HUES64 (cell line): ENCODE results near the gene CASD1.

Source experiments
- H3K27ac ChIP-seq: 2 replicates; pipeline ENCODE4 v1.7.0; 2013; ENCODE audit warnings: low read depth, low read length, inconsistent platforms
- H3K27me3 ChIP-seq: 2 replicates; pipeline ENCODE4 v1.6.1; 2013; ENCODE audit warnings: mild to moderate bottlenecking, low read length; ENCODE audit not compliant: insufficient read depth
- H3K36me3 ChIP-seq: 2 replicates; pipeline ENCODE4 v1.6.1; 2013; ENCODE audit warnings: mild to moderate bottlenecking, low read length; ENCODE audit not compliant: insufficient read depth
- H3K4me1 ChIP-seq: 2 replicates; pipeline ENCODE4 v1.6.1; 2013; ENCODE audit warnings: mild to moderate bottlenecking, low read length, moderate library complexity; ENCODE audit not compliant: insufficient read depth
- H3K4me3 ChIP-seq: 2 replicates; pipeline ENCODE4 v1.5.1; 2013; ENCODE audit warnings: mild to moderate bottlenecking, low read length, moderate library complexity
- H3K9ac ChIP-seq: 2 replicates; pipeline ENCODE4 v1.6.1; 2013; ENCODE audit warnings: mild to moderate bottlenecking, low read depth, low read length
- H3K9me3 ChIP-seq: 2 replicates; pipeline ENCODE4 v1.6.1; 2013; ENCODE audit warnings: low read depth, low read length; ENCODE audit not compliant: insufficient read depth
- WGBS: fragments of 150-250, 120-280 bp; methylation state at CpG from one replicate; pipeline ENCODE4 v1.1.7; 2013; ENCODE audit warnings: missing lambda C conversion rate; 5-methylcytosine and 5-hydroxymethylcytosine counted together

The CASD1 gene

DNA sequence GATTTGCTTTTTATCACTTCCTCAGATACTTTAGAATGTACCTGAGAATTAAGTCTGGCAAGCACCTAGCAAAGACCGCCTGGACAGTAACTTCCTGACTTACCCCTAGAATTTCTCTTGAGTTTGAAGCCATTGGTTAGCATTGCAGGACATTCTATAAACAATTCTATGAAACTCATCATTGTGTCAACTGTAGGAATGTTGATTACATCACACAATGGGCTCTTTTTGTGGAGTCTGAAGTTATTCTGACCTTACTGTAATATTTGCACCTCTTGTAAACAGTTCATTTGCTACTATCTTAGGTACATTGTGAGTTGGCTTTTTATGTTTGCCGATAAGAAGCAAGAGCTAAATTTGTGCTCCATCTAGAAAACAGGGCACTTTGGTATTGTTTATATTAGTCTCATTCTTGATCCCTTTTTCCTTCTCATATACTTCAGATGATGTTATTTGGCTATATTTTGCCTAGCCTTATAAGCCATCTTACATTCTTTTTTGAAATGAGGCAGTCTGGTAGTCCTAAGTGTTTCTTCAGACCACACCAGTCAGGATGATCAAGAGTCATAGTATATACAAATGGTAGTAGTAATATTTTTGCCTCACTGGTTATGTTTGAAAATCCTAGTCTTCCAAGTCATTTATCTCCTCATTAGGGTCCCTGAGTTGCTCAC is 52.4 kb downstream of the CASD1 start:
- no peaks in the 10 kb centered on the region for H3K27me3 ChIP-seq
- no peaks in the 10 kb centered on the region for H3K9me3 ChIP-seq
- no peak overlapping the region for H3K4me3 ChIP-seq
- no peaks in the 10 kb centered on the region for H3K4me1 ChIP-seq
- H3K9ac ChIP-seq, result no peak overlapping the region
- peaks cover 21% of the 10 kb centered on the region for H3K36me3 ChIP-seq
- H3K27ac ChIP-seq, result no peak overlapping the region
- WGBS, result 96% methylated on average over 2 of the region's 2 CpGs

DNA sequence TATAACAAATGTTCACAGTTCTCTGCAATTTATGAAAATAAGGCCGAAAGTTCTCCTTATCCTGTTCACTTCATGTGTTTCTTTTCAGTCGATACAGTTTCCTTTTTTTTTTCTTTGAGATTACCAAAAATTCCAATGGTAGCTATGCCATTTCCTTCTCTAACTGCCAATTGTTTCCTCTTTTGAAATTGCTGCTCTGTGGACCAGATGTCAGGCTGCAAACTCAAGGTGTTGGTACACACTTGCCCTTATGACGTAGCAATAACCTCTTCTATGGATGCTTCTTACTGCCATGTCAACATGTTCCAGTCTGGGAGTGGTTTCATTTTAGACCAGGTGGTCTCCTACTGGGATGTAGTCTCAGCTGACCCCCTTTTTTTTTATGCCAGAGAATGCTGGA is 52.9 kb downstream of the CASD1 start:
- 93% methylated on average over 3 of the region's 3 CpGs for WGBS
- Histone ChIP-seq H3K4me3 (no peak overlapping the region), H3K9ac (no peak overlapping the region), H3K9me3 (no peaks in the 10 kb centered on the region), H3K27ac (no peak overlapping the region), H3K27me3 (no peaks in the 10 kb centered on the region), H3K4me1 (no peaks in the 10 kb centered on the region), H3K36me3 (peaks cover 15% of the 10 kb centered on the region)

DNA sequence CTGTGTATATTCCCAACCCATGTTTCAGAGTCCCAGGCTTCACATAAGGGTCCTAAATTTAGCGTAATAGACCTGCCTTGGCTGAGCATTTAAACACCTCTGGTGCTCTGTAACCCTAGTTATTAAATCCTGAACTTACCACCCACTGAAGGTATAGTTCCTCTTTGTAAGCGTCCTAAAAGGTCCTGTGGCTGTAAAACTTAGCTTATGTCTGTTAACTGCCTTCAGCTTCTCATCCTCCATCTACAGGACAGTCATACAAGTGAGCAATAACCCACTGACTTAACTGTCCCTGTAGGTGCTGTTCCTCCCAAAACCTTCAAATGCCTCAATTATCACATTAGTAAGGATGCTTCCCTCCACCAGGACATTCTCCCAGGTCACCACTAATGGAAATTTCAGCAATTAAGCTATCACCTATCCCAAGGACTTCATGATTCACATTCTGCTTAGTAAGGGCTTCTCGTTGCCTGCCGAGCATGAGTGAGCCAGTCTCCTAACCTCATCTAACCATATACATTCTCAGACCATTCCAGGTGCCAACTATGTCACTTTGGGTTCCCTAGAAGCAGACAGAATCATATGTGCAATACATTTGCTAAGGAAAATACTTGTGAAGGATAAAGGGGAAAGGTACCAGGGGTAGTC is 55.8 kb downstream of the CASD1 start:
- no peaks in the 10 kb centered on the region for H3K9me3 ChIP-seq
- WGBS, result 90% methylated on average over 4 of the region's 4 CpGs
- 0 out of 2 replicates have a peak, but pooled peaks cover 2% of the 10 kb centered on the region for H3K36me3 ChIP-seq

DNA sequence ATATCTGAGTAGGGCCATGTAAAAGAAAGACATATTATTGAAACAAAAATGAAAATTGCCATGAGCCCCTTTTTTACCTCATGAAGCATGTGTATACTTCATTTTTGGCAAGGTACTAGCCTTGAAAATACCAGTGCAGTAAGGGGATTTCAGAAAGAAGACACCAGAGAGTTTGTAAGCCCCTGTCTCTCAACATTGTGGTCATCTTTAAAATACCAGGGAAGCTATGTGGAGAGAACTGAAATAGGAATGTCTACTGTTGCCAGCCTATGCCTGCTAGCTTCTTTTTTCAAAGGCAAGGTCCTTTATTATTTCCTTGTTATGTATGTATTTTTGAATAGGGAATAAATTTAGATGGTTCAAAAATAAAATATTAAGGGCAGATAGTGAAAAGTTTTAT is 57.8 kb downstream of the CASD1 start:
- Histone ChIP-seq H3K27me3 (no peaks in the 10 kb centered on the region), H3K9ac (no peak overlapping the region), H3K27ac (no peak overlapping the region), H3K36me3 (no peaks in the 10 kb centered on the region), H3K4me3 (no peak overlapping the region), H3K9me3 (no peaks in the 10 kb centered on the region), H3K4me1 (no peaks in the 10 kb centered on the region)

More for the DNA sequence above, 55.8 kb downstream of the CASD1 start:
- no peaks in the 10 kb centered on the region for H3K27me3 ChIP-seq
- no peak overlapping the region for H3K9ac ChIP-seq
- no peak overlapping the region for H3K4me3 ChIP-seq
- H3K4me1 ChIP-seq, result no peaks in the 10 kb centered on the region
- no peak overlapping the region for H3K27ac ChIP-seq

DNA sequence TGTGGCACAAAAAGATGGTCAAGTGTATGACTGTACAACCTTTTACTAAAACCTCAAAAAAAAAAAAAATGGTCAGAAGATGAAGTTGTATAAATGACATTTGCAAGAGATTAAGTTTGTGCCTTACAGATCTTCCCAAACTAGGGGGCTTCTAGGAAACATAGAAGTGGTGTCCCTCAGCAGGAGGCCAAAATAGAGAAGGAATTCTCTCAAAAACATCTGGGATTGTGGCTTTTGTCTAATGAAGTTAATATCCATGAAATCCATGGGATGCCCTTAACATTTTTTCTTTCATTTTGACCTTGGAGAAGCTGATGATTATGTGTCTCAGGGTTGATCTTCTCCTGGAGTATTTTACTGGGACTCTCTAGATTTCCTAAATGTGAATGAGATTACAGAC is 62.2 kb downstream of the CASD1 start:
- Histone ChIP-seq H3K9ac (no peak overlapping the region), H3K27ac (no peak overlapping the region), H3K4me3 (no peak overlapping the region), H3K27me3 (no peaks in the 10 kb centered on the region), H3K9me3 (peaks cover 12% of the 10 kb centered on the region), H3K36me3 (no peaks in the 10 kb centered on the region; the same call in 1 of the 2 replicates), H3K4me1 (no peaks in the 10 kb centered on the region)

DNA sequence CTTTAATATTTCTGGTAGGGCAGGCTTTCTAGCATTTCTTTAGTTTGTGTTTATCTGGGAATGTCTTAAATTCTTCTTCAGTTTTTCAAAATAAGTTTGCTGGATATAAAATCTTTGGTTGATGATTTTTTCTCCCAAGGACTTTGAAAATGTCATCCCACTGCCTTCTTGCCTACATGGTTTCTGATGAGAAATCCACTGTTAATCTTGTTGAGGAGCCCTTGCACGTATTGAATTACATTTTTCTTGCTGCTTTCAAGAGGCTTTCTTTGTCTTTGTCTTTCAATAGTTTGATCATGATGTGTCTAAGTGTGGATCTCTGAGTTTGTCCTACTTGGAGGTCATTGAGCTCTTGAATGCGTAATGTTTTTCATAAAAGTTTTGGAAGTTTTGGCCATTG is 66.0 kb downstream of the CASD1 start:
- Histone ChIP-seq H3K9me3 (peaks cover 12% of the 10 kb centered on the region), H3K4me1 (peaks cover 10% of the 10 kb centered on the region), H3K4me3 (no peak overlapping the region), H3K9ac (no peak overlapping the region), H3K27ac (no peak overlapping the region), H3K27me3 (no peaks in the 10 kb centered on the region), H3K36me3 (no peaks in the 10 kb centered on the region; the same call in 1 of the 2 replicates)
- WGBS, result 95% methylated on average over 2 of the region's 2 CpGs

DNA sequence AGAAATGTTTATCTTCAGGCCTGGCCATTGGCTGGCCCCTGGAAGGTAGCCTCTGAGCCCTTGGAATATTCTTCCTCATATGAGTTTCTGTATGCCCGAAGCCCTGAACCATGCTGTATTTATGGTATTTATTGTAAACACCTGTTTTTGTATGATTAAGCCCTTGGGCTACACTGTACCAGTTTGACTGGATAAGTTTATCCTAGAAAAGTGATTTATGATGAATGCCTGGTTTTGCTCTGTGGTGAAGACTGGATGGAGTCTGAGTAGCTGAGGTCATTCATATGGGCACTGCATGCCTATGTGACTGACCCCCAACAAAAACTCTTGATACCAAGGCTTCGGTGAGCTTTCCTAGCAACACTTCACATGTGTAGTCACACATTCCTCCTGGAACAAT is 66.7 kb downstream of the CASD1 start:
- H3K4me1 ChIP-seq, result peaks cover 10% of the 10 kb centered on the region
- no peak overlapping the region for H3K4me3 ChIP-seq
- H3K27ac ChIP-seq, result no peak overlapping the region
- no peaks in the 10 kb centered on the region for H3K27me3 ChIP-seq
- no peaks in the 10 kb centered on the region; the same call in 1 of the 2 replicates for H3K36me3 ChIP-seq
- no peak overlapping the region for H3K9ac ChIP-seq
- peaks cover 12% of the 10 kb centered on the region for H3K9me3 ChIP-seq
- WGBS, result 92% methylated on average over 2 of the region's 2 CpGs

DNA sequence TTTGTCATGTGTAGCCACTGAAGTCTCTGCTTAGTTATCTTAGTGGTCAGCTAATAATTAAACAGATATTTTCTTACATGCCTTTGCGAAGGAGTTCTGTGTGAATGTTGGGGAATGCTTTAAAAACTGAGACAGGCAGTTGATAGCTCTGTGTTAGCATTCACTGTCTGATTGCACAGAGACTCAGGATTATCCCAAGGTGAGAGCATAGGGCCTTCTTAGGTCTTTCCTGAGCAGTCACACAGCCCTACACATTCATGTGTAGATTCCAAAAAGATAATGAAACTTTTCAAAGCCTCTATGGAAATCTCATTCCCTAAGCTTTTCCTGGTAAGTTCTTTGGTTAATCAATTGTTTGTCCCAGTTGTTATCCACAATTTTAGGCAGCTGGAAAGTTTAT is 67.7 kb downstream of the CASD1 start:
- Histone ChIP-seq H3K4me1 (peaks cover 10% of the 10 kb centered on the region), H3K9ac (no peak overlapping the region), H3K36me3 (no peaks in the 10 kb centered on the region; the same call in 1 of the 2 replicates), H3K27me3 (no peaks in the 10 kb centered on the region), H3K4me3 (no peak overlapping the region), H3K9me3 (peaks cover 12% of the 10 kb centered on the region), H3K27ac (no peak overlapping the region)
- WGBS, result 79% methylated on average over 1 of the region's 1 CpG

DNA sequence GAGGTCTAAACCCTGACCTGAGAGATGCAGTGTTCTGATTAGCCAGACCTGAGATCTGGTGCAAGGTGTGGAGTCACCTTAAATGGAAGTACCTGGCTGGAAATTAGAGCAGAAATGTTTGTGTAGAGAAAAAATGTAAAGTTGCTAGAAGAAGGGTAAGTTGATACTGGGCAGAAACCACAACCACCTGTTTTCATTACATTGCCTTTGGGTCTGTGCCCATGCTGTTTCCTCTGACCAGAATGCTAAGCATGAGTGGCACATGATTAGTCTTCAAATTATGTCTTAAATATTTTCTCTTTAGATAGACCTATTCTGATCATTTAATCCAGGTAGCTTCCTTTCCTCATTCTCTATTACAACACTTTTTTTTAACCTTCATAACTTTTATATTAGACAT is 69.0 kb downstream of the CASD1 start:
- Histone ChIP-seq H3K27me3 (no peaks in the 10 kb centered on the region), H3K4me3 (no peak overlapping the region), H3K36me3 (no peaks in the 10 kb centered on the region; the same call in 1 of the 2 replicates), H3K4me1 (peaks cover 10% of the 10 kb centered on the region), H3K9me3 (peaks cover 12% of the 10 kb centered on the region), H3K9ac (no peak overlapping the region), H3K27ac (no peak overlapping the region)

DNA sequence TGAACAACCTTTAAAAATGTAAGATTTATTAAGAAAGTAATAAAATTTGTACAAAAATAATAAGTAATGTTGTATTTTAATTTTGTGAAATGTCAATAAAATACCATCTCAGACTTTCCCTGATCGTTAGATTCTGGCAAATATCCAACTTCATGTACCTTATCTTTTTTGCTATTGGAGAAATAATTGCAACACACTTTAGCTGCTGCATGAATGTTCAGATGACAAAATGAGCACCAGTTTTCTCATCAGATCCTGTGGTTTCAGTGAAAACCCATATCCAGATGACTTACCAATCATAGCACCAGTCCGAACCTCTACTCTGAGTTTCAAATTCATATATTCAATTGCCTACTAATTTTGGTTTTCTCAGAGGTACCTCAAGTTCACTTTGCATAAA is 69.9 kb downstream of the CASD1 start:
- Histone ChIP-seq H3K9me3 (peaks cover 12% of the 10 kb centered on the region), H3K9ac (no peak overlapping the region), H3K4me1 (peaks cover 10% of the 10 kb centered on the region), H3K36me3 (no peaks in the 10 kb centered on the region), H3K27me3 (no peaks in the 10 kb centered on the region), H3K4me3 (no peak overlapping the region), H3K27ac (no peak overlapping the region)
- 91% methylated on average over 2 of the region's 2 CpGs for WGBS

DNA sequence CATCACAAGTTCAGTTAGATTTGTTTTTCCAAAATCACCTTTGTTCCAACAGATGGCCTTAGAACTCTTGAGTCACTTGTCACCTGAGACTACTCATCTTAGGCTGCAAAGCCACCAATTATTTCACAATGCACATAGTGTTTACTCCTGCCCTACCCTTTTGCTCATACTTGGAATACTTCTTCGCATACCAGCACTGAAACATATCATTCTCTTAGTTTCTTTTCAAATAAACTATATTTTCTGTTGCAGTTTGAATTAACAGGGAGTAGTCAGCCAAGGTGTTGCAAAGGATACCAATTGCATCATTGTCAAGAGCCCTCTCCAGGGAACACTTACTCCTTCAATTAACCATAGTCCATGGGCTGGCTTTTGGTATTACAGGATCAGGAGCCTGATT is 71.0 kb downstream of the CASD1 start:
- Histone ChIP-seq H3K4me1 (peaks cover 10% of the 10 kb centered on the region), H3K27me3 (no peaks in the 10 kb centered on the region), H3K9ac (no peak overlapping the region), H3K4me3 (no peak overlapping the region), H3K9me3 (peaks cover 4% of the 10 kb centered on the region; the same call in 1 of the 2 replicates), H3K36me3 (no peaks in the 10 kb centered on the region), H3K27ac (no peak overlapping the region)
- WGBS, result 86% methylated on average over 1 of the region's 1 CpG
